A549 (cell line): ENCODE measurements around the gene ARID3A. TPM values are rescaled to one million over a fixed set of nuclear protein-coding genes. Genes with fewer than 3 reads are reported as not detected.

ENCODE experiments used
- ATAC-seq, 2 experiments: fragments of 200-7000 bp in 1 of 2; fragments of >200 bp in 1 of 2; cut with Nextera tagmentation in 1 of 2; cut with Tn5 transposase in 1 of 2; 3 replicates each; pipeline versions ENCODE4 v1.8.0 to v1.9.1; 2018 to 2020; ENCODE audit warnings: mild to moderate bottlenecking in 1 of 2, moderate library complexity in 1 of 2
- CTCF ChIA-PET: fragments of 300-600 bp; sonication (Branson Sonifier 250); formaldehyde crosslinking; extraction: SDS; loops from one replicate; lab custom pipeline; 2021; ENCODE audit warnings: antibody characterized with exemption, inconsistent platforms; lab: Yijun Ruan, JAX
- POLR2A ChIA-PET: fragments of 350-600 bp; formaldehyde crosslinking; extraction: SDS; loops from one replicate; lab custom pipeline; 2021; ENCODE audit warnings: antibody characterized with exemption, inconsistent platforms; lab: Yijun Ruan, JAX
- DNase-seq, 2 experiments: peaks; one replicate each; pipeline versions ENCODE4 v3.0.0 to v3.0.0-alpha.2; 2011 to 2016; ENCODE audit warnings: low read depth in 1 of 2, low spot score in 1 of 2
- FAIRE-seq: peaks from 2 replicates; lab custom pipeline; 2011; peaks lifted over from hg19 to GRCh38; lab: Jason Lieb, UNC
- H3K27ac ChIP-seq, 2 experiments: fragments of >200 bp; sonication (Bioruptor Twin); formaldehyde crosslinking; 3 replicates each; pipeline ENCODE4 v1.5.1; 2016 to 2017
- H3K4me1 ChIP-seq: fragments of >200 bp; sonication (Bioruptor Twin); formaldehyde crosslinking; 3 replicates; pipeline ENCODE4 v1.6.1; 2016
- H3K4me2 ChIP-seq: fragments of >200 bp; sonication (Bioruptor Twin); formaldehyde crosslinking; 3 replicates; pipeline ENCODE4 v1.6.1; 2016
- H3K4me3 ChIP-seq: fragments of >200 bp; sonication (Bioruptor Twin); formaldehyde crosslinking; 3 replicates; pipeline ENCODE4 v1.5.1; 2016
- H3K9me3 ChIP-seq: fragments of >200 bp; sonication (Bioruptor Twin); formaldehyde crosslinking; 3 replicates; pipeline ENCODE4 v1.6.1; 2016
- BHLHE40 ChIP-seq: IDR thresholded peaks from 2 replicates; pipeline ENCODE4 v1.6.1; 2012; ENCODE audit warnings: low read depth, low read length, inconsistent platforms
- CBX2 ChIP-seq: fragments of 200-600 bp; sonication (generic); IDR thresholded peaks from 2 replicates; pipeline ENCODE4 v1.6.1; 2016; ENCODE audit warnings: low read depth, mild to moderate bottlenecking, borderline replicate concordance
- CHD2 ChIP-seq: fragments of 150-350 bp; IDR thresholded peaks from 2 replicates; pipeline ENCODE4 v1.6.1; 2014; ENCODE audit warnings: low read length; ENCODE audit not compliant: partially characterized antibody
- CTCF ChIP-seq: fragments of >200 bp; sonication (Bioruptor Twin); formaldehyde crosslinking; IDR thresholded peaks from 3 replicates; pipeline ENCODE4 v1.5.1; 2016
- E2F6 ChIP-seq: IDR thresholded peaks from 2 replicates; pipeline ENCODE4 v1.6.1; 2012; ENCODE audit warnings: low read depth, borderline replicate concordance
- EP300 ChIP-seq, 2 experiments: fragments of >200 bp; sonication (Bioruptor Twin); formaldehyde crosslinking; IDR thresholded peaks; 2 replicates in 1 of 2; 3 replicates in 1 of 2; pipeline ENCODE4 v1.6.1; 2016 to 2017
- FOXS1 ChIP-seq: fragments of 250-450 bp; sonication (Bioruptor Pico); IDR thresholded peaks from 2 replicates; pipeline ENCODE4 v1.5.0; 2020; ENCODE audit warnings: mild to moderate bottlenecking, moderate library complexity
- HES2 ChIP-seq: fragments of >200 bp; sonication (Bioruptor Twin); formaldehyde crosslinking; IDR thresholded peaks from 2 replicates; pipeline ENCODE4 v1.6.1; 2016
- HEYL ChIP-seq: fragments of 250-450 bp; sonication (Bioruptor Pico); IDR thresholded peaks from 2 replicates; pipeline ENCODE4 v1.8.0; 2021; ENCODE audit warnings: mild to moderate bottlenecking, moderate library complexity
- JUN ChIP-seq, 2 experiments: fragments of >200 bp; sonication (Bioruptor Twin); formaldehyde crosslinking; IDR thresholded peaks; 2 replicates in 1 of 2; 3 replicates in 1 of 2; pipeline ENCODE4 v1.6.1; 2016 to 2017
- JUNB ChIP-seq: fragments of >200 bp; sonication (Bioruptor Twin); formaldehyde crosslinking; IDR thresholded peaks from 2 replicates; pipeline ENCODE4 v1.6.1; 2016
- KDM1A ChIP-seq: fragments of 200-600 bp; sonication (generic); IDR thresholded peaks from 2 replicates; pipeline ENCODE4 v1.6.1; 2016; ENCODE audit warnings: low read depth, mild to moderate bottlenecking
- MAFK ChIP-seq: fragments of 450-650 bp; IDR thresholded peaks from 2 replicates; pipeline ENCODE4 v1.6.1; 2014; ENCODE audit not compliant: partially characterized antibody
- MYC ChIP-seq: IDR thresholded peaks from 2 replicates; pipeline ENCODE4 v1.6.1; 2012; ENCODE audit warnings: mild to moderate bottlenecking, inconsistent platforms, low read length, improper control_type of control experiment, borderline replicate concordance
- NFE2L2 ChIP-seq: fragments of 150-350 bp; conservative IDR thresholded peaks from 2 replicates; pipeline ENCODE4 v1.6.1; 2014; ENCODE audit warnings: low read length
- NPAS2 ChIP-seq: fragments of 250-450 bp; sonication (Bioruptor Pico); IDR thresholded peaks from 2 replicates; pipeline ENCODE4 v1.8.0; 2022; ENCODE audit warnings: mild to moderate bottlenecking, moderate library complexity, borderline replicate concordance
- POLR2AphosphoS2 ChIP-seq: conservative IDR thresholded peaks from 2 replicates; pipeline ENCODE4 v1.6.1; 2012; ENCODE audit warnings: low read length, improper control_type of control experiment, inconsistent platforms
- RARB ChIP-seq: fragments of 250-450 bp; sonication (Bioruptor Pico); IDR thresholded peaks from 2 replicates; pipeline ENCODE4 v1.8.0; 2021; ENCODE audit warnings: mild to moderate bottlenecking, moderate library complexity
- REST ChIP-seq: fragments of 200-600 bp; sonication (generic); IDR thresholded peaks from 2 replicates; pipeline ENCODE4 v1.6.1; 2016; ENCODE audit warnings: antibody characterized with exemption, mild to moderate bottlenecking, moderate library complexity
- RFX5 ChIP-seq: fragments of 450-650 bp; IDR thresholded peaks from 2 replicates; pipeline ENCODE4 v1.7.1; 2014; ENCODE audit warnings: antibody characterized with exemption, mild to moderate bottlenecking, moderate library complexity
- WGBS: methylation state at CpG from one replicate; pipeline ENCODE4 v1.1.6; 2017; ENCODE audit errors: missing lambda C conversion rate; 5-methylcytosine and 5-hydroxymethylcytosine counted together
- polyA plus RNA-seq, 4 experiments: library from polyadenylated mRNA; depleted of rRNA in 3 of 4; stranded (reverse); fragments of >200 nt; fragmentation: RNase III in 1 of 4; extraction: RNeasy Plus Mini Kit Qiagen cat#74134 plus additional on column Dnase treatment in 1 of 4; gene quantifications; 2 replicates in 3 of 4; 3 replicates in 1 of 4; pipeline ENCODE4 v1.2.3, GENCODE V29; 2011 to 2017
- TF ChIP-seq, protein P1 (sequence below): fragments of 250-450 bp; sonication (Bioruptor Pico); IDR thresholded peaks from 2 replicates; pipeline ENCODE4 v1.5.0; 2021; ENCODE audit warnings: mild to moderate bottlenecking, moderate library complexity, borderline replicate concordance

Gene ARID3A
- polyA plus RNA-seq, 2 of the 4 experiments (the other 2 are of a cell fraction) = 3.3 to 6.1 TPM

- Histone ChIP-seq H3K27ac (no peak overlapping the region), H3K4me1 (peaks cover 11% of the 10 kb centered on the region; the same call in 1 of the 3 replicates), H3K9me3 (no peaks in the 10 kb centered on the region), H3K4me3 (no peak overlapping the region), H3K4me2 (no peak overlapping the region)
- no peak for DNase-seq
- ATAC-seq = no peak
- ChIA-PET CTCF (interaction anchor here (0.6 kb wide), 2 partner anchors 655 to 1733 kb away, joined by 3 read pairs; no protein-coding TSS in a partner anchor), POLR2A (interaction anchor here (0.7 kb wide), 1 partner anchor 14 kb away, joined by 3 read pairs; no protein-coding TSS in a partner anchor)
- WGBS = 67% methylated on average over 4 of the region's 4 CpGs
- FAIRE-seq = no peak
- TF ChIP-seq, protein P1, sequence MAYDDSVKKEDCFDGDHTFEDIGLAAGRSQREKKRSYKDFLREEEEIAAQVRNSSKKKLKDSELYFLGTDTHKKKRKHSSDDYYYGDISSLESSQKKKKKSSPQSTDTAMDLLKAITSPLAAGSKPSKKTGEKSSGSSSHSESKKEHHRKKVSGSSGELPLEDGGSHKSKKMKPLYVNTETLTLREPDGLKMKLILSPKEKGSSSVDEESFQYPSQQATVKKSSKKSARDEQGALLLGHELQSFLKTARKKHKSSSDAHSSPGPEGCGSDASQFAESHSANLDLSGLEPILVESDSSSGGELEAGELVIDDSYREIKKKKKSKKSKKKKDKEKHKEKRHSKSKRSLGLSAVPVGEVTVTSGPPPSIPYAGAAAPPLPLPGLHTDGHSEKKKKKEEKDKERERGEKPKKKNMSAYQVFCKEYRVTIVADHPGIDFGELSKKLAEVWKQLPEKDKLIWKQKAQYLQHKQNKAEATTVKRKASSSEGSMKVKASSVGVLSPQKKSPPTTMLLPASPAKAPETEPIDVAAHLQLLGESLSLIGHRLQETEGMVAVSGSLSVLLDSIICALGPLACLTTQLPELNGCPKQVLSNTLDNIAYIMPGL (CRISPR knock-in tag) = no peak
- TF ChIP-seq NFE2L2 = no peak
Measured at GRCh38 chr19:1002600-1002999, 76.8 kb downstream of the ARID3A start.

DNA sequence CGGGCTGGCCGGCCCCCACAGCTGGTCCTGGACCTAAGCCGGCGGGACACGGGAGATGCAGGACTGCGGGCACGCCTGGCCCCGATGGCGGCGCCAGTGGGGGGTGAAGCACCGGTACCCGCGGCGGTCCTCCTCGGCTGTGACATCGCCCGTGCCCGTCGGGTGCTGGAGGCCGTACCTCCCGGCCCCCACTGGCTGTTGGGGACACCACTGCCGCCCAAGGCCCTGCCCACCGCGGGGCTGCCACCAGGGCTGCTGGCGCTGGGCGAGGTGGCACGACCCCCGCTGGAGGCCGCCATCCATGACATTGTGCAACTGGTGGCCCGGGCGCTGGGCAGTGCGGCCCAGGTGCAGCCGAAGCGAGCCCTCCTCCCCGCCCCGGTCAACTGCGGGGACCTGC, 77.4 kb downstream of the ARID3A start:
- WGBS = no CpG with 5 or more reads among the region's 37 CpGs
- Histone ChIP-seq H3K27ac (no peak overlapping the region), H3K4me2 (no peak overlapping the region), H3K4me3 (no peak overlapping the region), H3K9me3 (no peaks in the 10 kb centered on the region), H3K4me1 (peaks cover 10% of the 10 kb centered on the region; the same call in 1 of the 3 replicates)
- ChIA-PET CTCF (interaction anchor here (0.6 kb wide), 2 partner anchors 655 to 1732 kb away, joined by 3 read pairs; no protein-coding TSS in a partner anchor), POLR2A (interaction anchor here (0.7 kb wide), 1 partner anchor 14 kb away, joined by 3 read pairs; no protein-coding TSS in a partner anchor)
- no peak for DNase-seq
- no peak for TF ChIP-seq MAFK
- no peak for TF ChIP-seq REST
- TF ChIP-seq MYC = no peak
- TF ChIP-seq KDM1A = no peak
- TF ChIP-seq BHLHE40 = no peak
- no peak for TF ChIP-seq JUN (IDR thresholded peaks at IDR 0.05)
- no peak for TF ChIP-seq HEYL (CRISPR knock-in tag)
- no peak for TF ChIP-seq EP300 (IDR thresholded peaks at IDR 0.05)
- no peak for FAIRE-seq
- no peak for ATAC-seq

DNA sequence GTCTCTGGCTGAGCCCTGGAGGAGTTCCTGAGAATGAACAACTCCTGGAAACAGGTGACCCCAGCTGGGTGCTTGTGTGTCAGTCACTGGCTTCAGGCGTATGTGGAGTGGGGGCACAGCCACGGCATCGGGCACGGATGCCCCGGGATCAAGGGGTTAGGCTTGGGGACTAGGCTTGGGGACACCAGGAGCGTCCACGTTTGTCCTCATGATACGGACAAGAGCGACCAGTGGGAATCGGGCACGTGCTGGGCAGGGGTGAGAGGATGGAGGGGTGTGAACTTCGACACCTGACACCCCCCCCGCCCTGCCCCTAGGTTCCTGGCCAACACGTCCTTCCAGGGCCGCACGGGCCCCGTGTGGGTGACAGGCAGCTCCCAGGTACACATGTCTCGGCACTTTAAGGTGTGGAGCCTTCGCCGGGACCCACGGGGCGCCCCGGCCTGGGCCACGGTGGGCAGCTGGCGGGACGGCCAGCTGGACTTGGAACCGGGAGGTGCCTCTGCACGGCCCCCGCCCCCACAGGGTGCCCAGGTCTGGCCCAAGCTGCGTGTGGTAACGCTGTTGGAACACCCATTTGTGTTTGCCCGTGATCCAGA, 78.5 kb downstream of the ARID3A start:
- ChIA-PET POLR2A (no interaction called here), CTCF (interaction anchor here (2.1 kb wide), 1 partner anchor 8 kb away, joined by 5 read pairs; no protein-coding TSS in a partner anchor)
- 97% methylated on average over 6 of the region's 32 CpGs for WGBS
- Histone ChIP-seq H3K27ac (no peak overlapping the region), H3K4me1 (peaks cover 7% of the 10 kb centered on the region; the same call in 1 of the 3 replicates), H3K4me3 (no peak overlapping the region), H3K9me3 (no peaks in the 10 kb centered on the region), H3K4me2 (no peak overlapping the region)
- ATAC-seq (no peak), DNase-seq (no peak), FAIRE-seq (no peak)
- TF ChIP-seq RARB (CRISPR knock-in tag) (no peak), RFX5 (no peak), FOXS1 (no peak), NPAS2 (CRISPR knock-in tag) (no peak), CTCF (no peak), CBX2 (no peak), CHD2 (no peak), MAFK (no peak), JUN (IDR thresholded peaks at IDR 0.05) (no peak), NFE2L2 (no peak), E2F6 (no peak), JUNB (no peak), POLR2AphosphoS2 (no peak), HES2 (no peak)
- TF ChIP-seq, protein P1 (CRISPR knock-in tag) = no peak
